Breast epithelium (tissue), 4 donors: ENCODE results near the gene DCN. TPM values are rescaled to one million over a fixed set of nuclear protein-coding genes. Genes with fewer than 3 reads are reported as not detected.

Experiments
- DNase-seq, 2 donors: peaks; one replicate each; pipeline ENCODE4 v3.0.0-alpha.2; 2019; ENCODE audit warnings: low spot score in 2 of 2
- H3K27ac ChIP-seq, 2 donors: fragments of 200-600 bp; sonication (generic) in 1 of 2; one replicate each; pipeline ENCODE4 v1.5.1; 2016 to 2019; ENCODE audit warnings: mild to moderate bottlenecking in 1 of 2
- H3K27me3 ChIP-seq, 2 donors: fragments of 200-600 bp; sonication (generic) in 1 of 2; one replicate each; pipeline versions ENCODE4 v1.5.1 to v1.6.0; 2017 to 2019; ENCODE audit warnings: control low read depth in 1 of 2, mild to moderate bottlenecking in 1 of 2
- H3K36me3 ChIP-seq: fragments of 200-600 bp; one replicate; pipeline ENCODE4 v1.5.1; 2019
- H3K4me1 ChIP-seq, 2 donors: fragments of 200-600 bp; sonication (generic); one replicate each; pipeline ENCODE4 v1.5.1; 2016 to 2019; ENCODE audit warnings: control low read depth in 1 of 2
- H3K4me3 ChIP-seq, 3 donors: fragments of 200-600 bp; sonication (generic); 1 replicate in 2 of 3; 2 replicates in 1 of 3; pipeline ENCODE4 v1.5.1; 2016 to 2019; ENCODE audit warnings: mild to moderate bottlenecking in 3 of 3, moderate library complexity in 2 of 3
- H3K9me3 ChIP-seq, 2 donors: fragments of 200-600 bp; sonication (generic) in 1 of 2; one replicate each; pipeline ENCODE4 v1.5.1; 2016 to 2019; ENCODE audit warnings: control low read depth in 1 of 2
- POLR2A ChIP-seq: fragments of 450-650 bp; IDR thresholded peaks from one replicate; pipeline ENCODE4 v1.6.1; 2016; ENCODE audit warnings: antibody characterized with exemption, mild to moderate bottlenecking, moderate library complexity
- POLR2AphosphoS5 ChIP-seq, 3 donors: sonication (generic); formaldehyde crosslinking; IDR thresholded peaks; one replicate each; pipeline ENCODE4 v1.6.1; 2017; ENCODE audit warnings: antibody characterized with exemption in 3 of 3
- intact Hi-C: fragments of 100-400 bp; cut with DNase I; formaldehyde crosslinking; loops from one replicate; pipeline ENCODE4 v1.15.1; 2023; ENCODE audit warnings: low total_unique reads
- total RNA-seq, 3 donors: library from RNA; depleted of rRNA; stranded (reverse); fragments of >200 nt; gene quantifications; one replicate each; pipeline ENCODE4 v1.1.0, GENCODE V29; 2016
- TF ChIP-seq, protein P1 (sequence below), 3 donors: fragments of 450-650 bp; IDR thresholded peaks; one replicate each; pipeline ENCODE4 v1.5.1; 2016 to 2017; ENCODE audit warnings: antibody characterized with exemption in 3 of 3, mild to moderate bottlenecking in 3 of 3, moderate library complexity in 3 of 3

The DCN gene
- total RNA-seq, 3 donors from 2014 or later: 1,081 to 4,374 (median 1,702) TPM

- no peak for DNase-seq
- Histone ChIP-seq H3K27ac (no peak overlapping the region), H3K36me3 (no peaks in the 10 kb centered on the region), H3K9me3 (no peaks in the 10 kb centered on the region), H3K4me1 (no peaks in the 10 kb centered on the region), H3K27me3 (no peaks in the 10 kb centered on the region), H3K4me3 (no peak overlapping the region)
- intact Hi-C loops: no loop called here
- TF ChIP-seq POLR2A (no peak), POLR2AphosphoS5 (IDR thresholded peaks at IDR 0.05) (no peak)
- TF ChIP-seq, protein P1, sequence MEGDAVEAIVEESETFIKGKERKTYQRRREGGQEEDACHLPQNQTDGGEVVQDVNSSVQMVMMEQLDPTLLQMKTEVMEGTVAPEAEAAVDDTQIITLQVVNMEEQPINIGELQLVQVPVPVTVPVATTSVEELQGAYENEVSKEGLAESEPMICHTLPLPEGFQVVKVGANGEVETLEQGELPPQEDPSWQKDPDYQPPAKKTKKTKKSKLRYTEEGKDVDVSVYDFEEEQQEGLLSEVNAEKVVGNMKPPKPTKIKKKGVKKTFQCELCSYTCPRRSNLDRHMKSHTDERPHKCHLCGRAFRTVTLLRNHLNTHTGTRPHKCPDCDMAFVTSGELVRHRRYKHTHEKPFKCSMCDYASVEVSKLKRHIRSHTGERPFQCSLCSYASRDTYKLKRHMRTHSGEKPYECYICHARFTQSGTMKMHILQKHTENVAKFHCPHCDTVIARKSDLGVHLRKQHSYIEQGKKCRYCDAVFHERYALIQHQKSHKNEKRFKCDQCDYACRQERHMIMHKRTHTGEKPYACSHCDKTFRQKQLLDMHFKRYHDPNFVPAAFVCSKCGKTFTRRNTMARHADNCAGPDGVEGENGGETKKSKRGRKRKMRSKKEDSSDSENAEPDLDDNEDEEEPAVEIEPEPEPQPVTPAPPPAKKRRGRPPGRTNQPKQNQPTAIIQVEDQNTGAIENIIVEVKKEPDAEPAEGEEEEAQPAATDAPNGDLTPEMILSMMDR (IDR thresholded peaks at IDR 0.05): no peak
These were observed 38.6 kb downstream of the DCN start for GRCh38 chr12:91144053-91144452.

GRCh38 chr12:91143206-91143605 is 39.4 kb downstream of the DCN start:
- no peak for DNase-seq
- TF ChIP-seq POLR2AphosphoS5 (IDR thresholded peaks at IDR 0.05) (no peak), POLR2A (no peak)
- TF ChIP-seq, protein P1 (IDR thresholded peaks at IDR 0.05): no peak
- no peaks in the 10 kb centered on the region for H3K9me3 ChIP-seq
- H3K27me3 ChIP-seq: no peaks in the 10 kb centered on the region
- H3K27ac ChIP-seq: peak overlapping the region in 1 of 2 donors; percentile 19
- intact Hi-C loops: no loop called here
- H3K4me1 ChIP-seq: no peaks in the 10 kb centered on the region
- no peaks in the 10 kb centered on the region for H3K36me3 ChIP-seq
- no peak overlapping the region for H3K4me3 ChIP-seq

DNA sequence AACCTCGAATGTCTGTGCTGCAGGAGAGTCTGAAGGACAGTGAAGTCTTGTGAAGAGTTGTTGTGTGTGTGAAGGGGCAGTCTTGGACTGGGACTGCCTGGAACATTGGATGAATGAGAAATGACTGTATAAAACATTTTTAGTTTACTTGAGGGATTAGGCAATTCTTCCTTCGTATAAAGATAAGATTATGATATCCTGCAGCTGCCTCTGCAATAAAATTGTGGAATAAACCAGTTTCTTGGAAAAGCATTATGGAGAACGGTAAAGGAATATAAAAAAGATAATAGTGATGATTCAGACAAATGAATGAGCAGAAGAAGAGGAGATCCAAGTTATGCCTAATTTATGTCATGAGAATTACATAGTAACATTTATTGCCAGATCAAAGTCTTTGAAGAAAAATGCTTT is 40.4 kb downstream of the DCN start:
- Histone ChIP-seq H3K4me3 (no peak overlapping the region), H3K27ac (no peak overlapping the region), H3K9me3 (no peaks in the 10 kb centered on the region), H3K27me3 (no peaks in the 10 kb centered on the region), H3K36me3 (no peaks in the 10 kb centered on the region), H3K4me1 (no peaks in the 10 kb centered on the region)
- TF ChIP-seq, protein P1 (IDR thresholded peaks at IDR 0.05): no peak
- no peak for TF ChIP-seq POLR2AphosphoS5 (IDR thresholded peaks at IDR 0.05)
- no peak for TF ChIP-seq POLR2A
- no peak for DNase-seq
- intact Hi-C loops: no loop called here

GRCh38 chr12:91140026-91140931 is 42.3 kb downstream of the DCN start:
- TF ChIP-seq, protein P1 (IDR thresholded peaks at IDR 0.05): no peak
- TF ChIP-seq POLR2A (no peak), POLR2AphosphoS5 (IDR thresholded peaks at IDR 0.05) (no peak)
- peak overlapping the region; percentile 38 to 60 for H3K27ac ChIP-seq
- no peak overlapping the region for H3K4me3 ChIP-seq
- intact Hi-C loops: no loop called here
- no peak for DNase-seq
- no peaks in the 10 kb centered on the region for H3K4me1 ChIP-seq
- no peaks in the 10 kb centered on the region for H3K9me3 ChIP-seq
- H3K36me3 ChIP-seq: no peaks in the 10 kb centered on the region
- H3K27me3 ChIP-seq: no peaks in the 10 kb centered on the region

DNA sequence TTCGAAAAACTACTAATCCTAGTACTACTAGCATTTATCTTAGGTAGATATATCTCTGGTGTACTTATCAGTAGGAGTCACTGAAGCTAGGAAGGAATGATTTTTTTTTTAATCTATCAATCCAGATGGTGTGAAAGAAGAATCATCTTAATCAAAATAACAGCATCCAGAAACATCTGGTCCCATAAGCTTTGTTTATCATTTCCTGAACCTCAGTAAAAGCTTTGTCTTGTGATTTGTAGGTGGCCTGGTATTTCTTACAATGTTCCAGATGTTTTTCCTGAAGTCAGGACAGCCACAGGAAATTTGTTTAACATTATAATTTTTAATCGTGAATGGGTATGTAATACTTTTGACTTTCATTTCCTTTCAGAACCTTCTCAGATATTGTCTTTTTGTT is 43.3 kb downstream of the DCN start:
- intact Hi-C loops: no loop called here
- Histone ChIP-seq H3K9me3 (no peaks in the 10 kb centered on the region), H3K27ac (peak overlapping the region; percentile 38 to 66), H3K4me1 (no peaks in the 10 kb centered on the region), H3K4me3 (no peak overlapping the region), H3K27me3 (no peaks in the 10 kb centered on the region), H3K36me3 (no peaks in the 10 kb centered on the region)
- TF ChIP-seq POLR2AphosphoS5 (IDR thresholded peaks at IDR 0.05) (no peak), POLR2A (no peak)
- TF ChIP-seq, protein P1 (IDR thresholded peaks at IDR 0.05): no peak
- DNase-seq: no peak
